Activated CD8-positive, alpha-beta memory T cell treated with anti-CD3 and anti-CD28 coated beads for 36 hours (primary cell): ENCODE results near the gene MAP3K1. TPM values are rescaled to one million over a fixed set of nuclear protein-coding genes. Genes with fewer than 3 reads are reported as not detected.
"Not testable (repeated sequence)": the region's sequence is repeated elsewhere in the genome, so short reads cannot be mapped to it uniquely, and the experiment has no call there.

Experiments
- CTCF ChIA-PET: fragments of 350-600 bp; sonication (Branson Sonifier 250); formaldehyde crosslinking; loops from one replicate; lab custom pipeline; 2021; ENCODE audit warnings: antibody characterized with exemption; lab: Charles Lee
- POLR2A ChIA-PET: fragments of 350-600 bp; sonication (Branson Sonifier 250); formaldehyde crosslinking; loops from one replicate; lab custom pipeline; 2021; ENCODE audit warnings: antibody characterized with exemption; lab: Charles Lee
- total RNA-seq, 2 experiments: library from RNA; stranded (reverse); gene quantifications; one replicate each; pipeline ENCODE4 v1.2.3, GENCODE V29; 2021

Gene MAP3K1
- 10 to 100 TPM; 13.8 to 14.0 TPM for total RNA-seq

- ChIA-PET CTCF (no interaction called here), POLR2A (interaction anchor here (0.6 kb wide), 1 partner anchor 24 kb away, joined by 3 read pairs; no protein-coding TSS in a partner anchor)
Observed at GRCh38 chr5:56814963-56815657, at the start of gene MAP3K1. TSS of gene MAP3K1 (plus strand) at chr5:56815549. CDS start at chr5:56815574, 25 bp downstream.

GRCh38 chr5:56766926-56767325, 48.4 kb upstream of the MAP3K1 start:
- POLR2A ChIA-PET: no interaction called here

DNA sequence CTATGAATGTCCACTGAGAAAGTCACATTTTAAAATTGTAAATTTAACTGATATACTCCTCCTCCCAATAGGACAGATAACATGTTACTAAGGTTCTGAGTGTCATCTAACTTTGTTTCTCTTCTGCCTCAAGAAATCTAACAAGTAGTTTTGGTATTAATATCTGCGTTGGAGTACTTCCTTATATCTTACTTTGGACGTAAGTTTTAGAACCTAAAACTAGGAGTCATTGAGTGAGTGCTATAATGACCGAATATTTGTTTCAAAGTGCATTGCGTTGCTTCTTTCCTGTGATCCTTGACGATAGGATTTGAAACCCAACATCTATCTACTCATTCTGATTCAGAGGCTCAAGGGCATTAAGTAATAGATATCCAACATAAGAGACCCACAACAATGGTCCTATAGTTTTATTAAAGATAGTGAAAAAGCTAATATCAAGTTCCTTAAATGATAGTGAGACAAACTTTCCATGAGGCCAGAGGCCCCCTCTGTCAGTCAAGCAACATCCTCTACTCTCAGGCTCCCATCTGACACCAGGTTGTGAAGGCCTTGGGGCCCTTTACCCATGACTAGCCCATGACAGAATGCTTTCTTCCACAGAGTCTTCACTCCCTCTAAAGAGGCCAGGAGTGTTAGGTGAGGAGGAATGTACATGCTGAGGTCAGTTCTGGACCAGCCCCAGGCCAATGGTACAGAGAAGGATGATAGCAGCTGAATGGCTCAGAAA, 45.3 kb upstream of the MAP3K1 start:
- CTCF ChIA-PET: no interaction called here
- POLR2A ChIA-PET: no interaction called here

More at GRCh38 chr5:56766926-56767325, 48.4 kb upstream of the MAP3K1 start:
- CTCF ChIA-PET: no interaction called here

- CTCF ChIA-PET: no interaction called here
- POLR2A ChIA-PET: no interaction called here
Observed at GRCh38 chr5:56772767-56773166, 42.6 kb upstream of the MAP3K1 start.

DNA sequence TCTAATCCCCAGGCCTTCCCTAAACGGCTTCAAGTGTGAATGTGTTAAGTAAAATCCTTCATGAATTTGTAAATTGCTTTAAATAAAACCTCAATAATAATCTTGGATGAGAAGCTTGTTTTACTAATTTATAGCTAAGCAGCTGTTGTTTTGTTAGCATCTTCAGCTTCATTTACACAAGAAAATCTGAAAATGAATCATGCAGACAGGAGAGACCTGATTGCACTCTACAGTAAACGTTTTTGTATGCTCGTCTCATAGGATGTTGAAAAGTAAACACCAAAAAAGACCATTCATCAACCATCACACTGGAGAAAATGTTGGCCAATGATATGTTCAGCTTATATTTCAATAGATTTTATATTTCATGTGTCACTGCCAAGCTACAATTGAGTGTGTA, 40.4 kb upstream of the MAP3K1 start:
- ChIA-PET POLR2A (no interaction called here), CTCF (interaction anchor here (0.7 kb wide), 1 partner anchor 22 kb away, joined by 3 read pairs; no protein-coding TSS in a partner anchor)

GRCh38 chr5:56776212-56776846, 39.0 kb upstream of the MAP3K1 start:
- POLR2A ChIA-PET: interaction anchor here (0.7 kb wide), 1 partner anchor 184 kb away, joined by 4 read pairs; no protein-coding TSS in a partner anchor
- CTCF ChIA-PET: not testable (repeated sequence)

- CTCF ChIA-PET: no interaction called here
- POLR2A ChIA-PET: no interaction called here
Observed at GRCh38 chr5:56783261-56783660, 32.1 kb upstream of the MAP3K1 start.

DNA sequence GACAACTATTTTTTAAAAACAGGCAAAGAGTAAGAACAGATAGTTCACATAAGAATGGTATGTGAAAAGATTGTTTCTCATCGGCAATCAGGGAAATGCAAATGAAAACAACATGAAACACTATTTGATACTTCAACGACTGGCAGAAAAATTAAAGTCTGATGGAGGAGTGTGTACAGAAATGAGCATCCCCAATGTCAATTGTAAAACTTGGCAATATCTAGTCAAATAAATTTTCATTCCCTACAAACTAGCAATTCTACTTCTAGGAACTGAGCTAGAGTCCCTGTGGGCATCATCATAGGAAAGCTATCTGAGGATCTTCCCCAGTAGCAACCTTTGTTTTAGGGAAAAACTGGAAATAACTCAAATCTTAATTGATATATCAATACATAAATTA, 29.0 kb upstream of the MAP3K1 start:
- ChIA-PET CTCF (no interaction called here), POLR2A (no interaction called here)

- ChIA-PET CTCF (no interaction called here), POLR2A (interaction anchor here (0.9 kb wide), 1 partner anchor 23 kb away, joined by 3 read pairs; no protein-coding TSS in a partner anchor)
Observed at GRCh38 chr5:56791396-56791795, 24.0 kb upstream of the MAP3K1 start.

GRCh38 chr5:56798521-56798920, 16.8 kb upstream of the MAP3K1 start:
- CTCF ChIA-PET: no interaction called here
- POLR2A ChIA-PET: no interaction called here

GRCh38 chr5:56800186-56800585, 15.2 kb upstream of the MAP3K1 start:
- ChIA-PET POLR2A (no interaction called here), CTCF (no interaction called here)

GRCh38 chr5:56801256-56801655, 14.1 kb upstream of the MAP3K1 start:
- POLR2A ChIA-PET: no interaction called here
- CTCF ChIA-PET: no interaction called here

DNA sequence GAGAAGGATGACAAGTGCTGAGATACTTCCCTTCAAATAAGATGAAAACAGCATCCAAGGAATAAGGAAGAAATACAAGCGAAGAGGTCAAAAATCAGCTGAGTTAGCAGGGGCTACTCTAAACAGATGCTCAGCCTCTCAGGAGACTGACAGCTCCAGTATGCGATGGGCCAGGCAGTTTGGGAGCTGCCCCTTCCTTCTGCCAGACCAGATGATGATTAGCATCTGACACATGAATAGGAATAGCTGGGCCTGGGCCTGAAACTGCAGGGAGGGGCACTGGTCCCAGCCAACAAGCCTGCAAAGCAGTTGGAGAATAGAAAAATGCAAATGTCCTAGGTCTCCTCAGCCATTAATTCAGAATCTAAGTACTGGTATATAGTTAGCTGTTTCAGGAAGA, 13.1 kb upstream of the MAP3K1 start:
- POLR2A ChIA-PET: no interaction called here
- CTCF ChIA-PET: interaction anchor here (0.6 kb wide), 1 partner anchor 678 kb away, joined by 3 read pairs; no protein-coding TSS in a partner anchor

DNA sequence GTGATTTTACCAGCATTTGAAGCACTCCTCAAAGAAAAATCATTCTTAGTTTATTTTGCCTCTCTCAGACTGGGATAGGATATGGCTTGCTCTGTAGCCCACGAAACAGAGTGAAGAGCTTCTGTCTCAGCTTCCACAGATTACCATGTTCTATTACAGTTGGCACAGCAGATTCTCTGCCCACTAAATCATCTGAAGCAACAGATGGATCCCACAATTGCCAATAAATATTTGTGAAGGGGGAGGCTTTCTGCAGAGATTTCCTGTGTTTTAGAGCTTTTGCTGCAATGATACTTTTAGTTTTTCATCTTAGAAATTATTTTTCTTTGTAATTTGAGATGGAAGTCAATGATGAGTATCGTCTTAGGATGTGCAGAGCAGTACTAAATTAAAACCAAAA, 12.3 kb upstream of the MAP3K1 start:
- CTCF ChIA-PET: interaction anchor here (0.6 to 1.1 kb wide), 2 partner anchors 9 to 41 kb away, joined by 3 to 5 read pairs; no protein-coding TSS in a partner anchor
- POLR2A ChIA-PET: no interaction called here

GRCh38 chr5:56803894-56804293, 11.5 kb upstream of the MAP3K1 start:
- CTCF ChIA-PET: interaction anchor here (0.6 to 1.1 kb wide), 2 partner anchors 8 to 40 kb away, joined by 3 to 5 read pairs; no protein-coding TSS in a partner anchor
- POLR2A ChIA-PET: no interaction called here

DNA sequence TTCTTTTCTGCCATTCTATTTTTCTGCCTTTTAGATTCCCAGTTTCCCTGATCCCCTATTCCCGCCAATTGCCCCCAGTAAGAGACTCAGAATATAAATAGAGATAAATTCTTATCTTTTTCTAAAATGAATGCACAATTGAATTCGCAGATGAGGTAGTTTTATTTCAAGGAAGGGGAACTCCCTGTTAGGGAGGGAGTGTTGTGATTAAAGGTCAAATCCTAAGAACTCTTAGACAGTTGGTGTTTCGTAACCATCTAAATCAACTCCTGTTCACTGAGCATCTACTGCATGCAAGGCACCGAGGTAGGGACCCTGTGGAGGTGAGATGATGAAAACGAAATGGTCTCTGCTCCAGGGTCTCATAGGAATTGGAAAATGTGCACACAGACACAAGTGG, 7.7 kb upstream of the MAP3K1 start:
- CTCF ChIA-PET: no interaction called here
- POLR2A ChIA-PET: no interaction called here

GRCh38 chr5:56808211-56808610, 7.1 kb upstream of the MAP3K1 start:
- POLR2A ChIA-PET: no interaction called here
- CTCF ChIA-PET: no interaction called here

GRCh38 chr5:56810826-56811225, 4.5 kb upstream of the MAP3K1 start:
- ChIA-PET CTCF (no interaction called here), POLR2A (no interaction called here)

DNA sequence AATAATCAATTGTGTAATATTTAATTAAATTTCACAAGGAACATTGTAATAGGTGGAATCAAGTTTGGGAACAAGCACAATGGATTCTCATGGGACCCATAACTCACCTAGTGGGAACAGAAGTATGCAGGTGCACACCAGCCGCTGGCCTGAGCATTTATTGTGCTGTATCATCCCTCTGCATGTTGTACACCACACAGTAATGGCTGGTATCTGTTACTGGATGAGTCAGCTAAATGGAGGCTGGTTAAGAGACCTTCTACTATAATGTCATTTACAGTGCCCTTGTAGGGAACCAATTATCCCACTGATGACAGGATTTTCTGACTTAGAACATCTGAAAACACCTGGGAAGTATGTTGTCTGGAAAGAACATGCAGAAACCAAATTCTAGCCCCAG, 3.2 kb upstream of the MAP3K1 start:
- POLR2A ChIA-PET: no interaction called here
- CTCF ChIA-PET: interaction anchor here (1.2 kb wide), 1 partner anchor 9 kb away, joined by 3 read pairs; no protein-coding TSS in a partner anchor

GRCh38 chr5:56813302-56813701, 2.0 kb upstream of the MAP3K1 start:
- POLR2A ChIA-PET: no interaction called here
- CTCF ChIA-PET: interaction anchor here (0.6 kb wide), 1 partner anchor 1509 kb away, joined by 4 read pairs; no protein-coding TSS in a partner anchor
